ENCODE results near the gene LRRC72.

LRRC72 gene

DNA sequence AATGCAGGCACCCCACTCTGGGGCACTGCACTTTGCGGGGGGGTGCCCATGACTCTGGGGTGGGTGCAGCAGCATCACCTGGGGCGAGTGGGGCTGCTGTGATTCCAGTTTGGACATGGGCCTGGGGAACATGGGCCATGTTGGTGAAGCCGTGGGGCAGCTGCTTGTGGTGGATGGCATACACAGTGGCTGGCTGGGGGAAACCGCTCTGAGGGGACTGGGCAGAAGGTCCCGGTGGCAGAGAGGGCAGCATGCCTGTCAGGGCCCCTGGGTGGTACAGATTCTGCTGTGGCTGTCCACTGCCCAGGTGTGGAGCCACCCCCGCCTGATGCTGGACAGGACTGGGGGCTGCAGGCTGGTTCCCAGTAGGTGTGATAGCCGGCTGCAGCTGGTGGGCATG is 57.2 kb downstream of the LRRC72 start:
- no peaks in the 10 kb centered on the region for H3K36me3 ChIP-seq (ENCODE audit: low read depth)
- no peak for ATAC-seq (ENCODE audit: low read depth)
- no peaks in the 10 kb centered on the region for H3K4me1 ChIP-seq (ENCODE audit: insufficient read depth, poor library complexity, severe bottlenecking)
- no peak overlapping the region for H3K27ac ChIP-seq (ENCODE audit: poor library complexity, severe bottlenecking)
- H3K4me3 ChIP-seq (ENCODE audit: severe bottlenecking): no peak overlapping the region
- DNase-seq (ENCODE audit: low spot score): no peak
- no peaks in the 10 kb centered on the region for H3K9me3 ChIP-seq (ENCODE audit: severe bottlenecking)
- TF ChIP-seq, protein P1, sequence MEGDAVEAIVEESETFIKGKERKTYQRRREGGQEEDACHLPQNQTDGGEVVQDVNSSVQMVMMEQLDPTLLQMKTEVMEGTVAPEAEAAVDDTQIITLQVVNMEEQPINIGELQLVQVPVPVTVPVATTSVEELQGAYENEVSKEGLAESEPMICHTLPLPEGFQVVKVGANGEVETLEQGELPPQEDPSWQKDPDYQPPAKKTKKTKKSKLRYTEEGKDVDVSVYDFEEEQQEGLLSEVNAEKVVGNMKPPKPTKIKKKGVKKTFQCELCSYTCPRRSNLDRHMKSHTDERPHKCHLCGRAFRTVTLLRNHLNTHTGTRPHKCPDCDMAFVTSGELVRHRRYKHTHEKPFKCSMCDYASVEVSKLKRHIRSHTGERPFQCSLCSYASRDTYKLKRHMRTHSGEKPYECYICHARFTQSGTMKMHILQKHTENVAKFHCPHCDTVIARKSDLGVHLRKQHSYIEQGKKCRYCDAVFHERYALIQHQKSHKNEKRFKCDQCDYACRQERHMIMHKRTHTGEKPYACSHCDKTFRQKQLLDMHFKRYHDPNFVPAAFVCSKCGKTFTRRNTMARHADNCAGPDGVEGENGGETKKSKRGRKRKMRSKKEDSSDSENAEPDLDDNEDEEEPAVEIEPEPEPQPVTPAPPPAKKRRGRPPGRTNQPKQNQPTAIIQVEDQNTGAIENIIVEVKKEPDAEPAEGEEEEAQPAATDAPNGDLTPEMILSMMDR (IDR thresholded peaks at IDR 0.05; ENCODE audit: poor library complexity, severe bottlenecking): no peak
- H3K27me3 ChIP-seq (ENCODE audit: insufficient read depth, poor library complexity, severe bottlenecking): no peaks in the 10 kb centered on the region

DNA sequence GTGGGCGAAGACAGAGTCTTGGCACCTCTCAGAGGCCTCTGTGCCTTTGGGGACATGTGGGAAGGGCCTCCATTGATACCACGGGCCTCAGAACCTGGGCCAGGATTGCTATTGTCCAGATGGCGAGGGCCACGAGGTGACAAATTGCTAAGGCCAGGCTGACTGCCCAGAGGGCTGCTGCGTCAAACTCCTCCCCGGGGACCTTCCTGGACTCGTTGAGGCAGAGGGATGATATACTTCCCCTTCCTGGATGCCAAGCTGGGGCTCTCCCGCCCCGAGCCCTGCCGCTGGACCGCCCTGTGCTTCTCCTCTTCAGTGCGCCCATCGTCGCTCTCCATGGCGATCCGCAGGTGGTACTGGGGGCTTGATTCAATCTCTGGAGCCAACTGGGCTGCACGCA is 58.9 kb downstream of the LRRC72 start:
- no peaks in the 10 kb centered on the region for H3K9me3 ChIP-seq (ENCODE audit: severe bottlenecking)
- no peak overlapping the region for H3K27ac ChIP-seq (ENCODE audit: poor library complexity, severe bottlenecking)
- no peaks in the 10 kb centered on the region for H3K36me3 ChIP-seq (ENCODE audit: low read depth)
- TF ChIP-seq, protein P1 (IDR thresholded peaks at IDR 0.05; ENCODE audit: poor library complexity, severe bottlenecking): no peak
- H3K27me3 ChIP-seq (ENCODE audit: insufficient read depth, poor library complexity, severe bottlenecking): no peaks in the 10 kb centered on the region
- no peak overlapping the region for H3K4me3 ChIP-seq (ENCODE audit: severe bottlenecking)
- DNase-seq (ENCODE audit: low spot score) (no peak), ATAC-seq (ENCODE audit: low read depth) (no peak)
- H3K4me1 ChIP-seq (ENCODE audit: insufficient read depth, poor library complexity, severe bottlenecking): no peaks in the 10 kb centered on the region

DNA sequence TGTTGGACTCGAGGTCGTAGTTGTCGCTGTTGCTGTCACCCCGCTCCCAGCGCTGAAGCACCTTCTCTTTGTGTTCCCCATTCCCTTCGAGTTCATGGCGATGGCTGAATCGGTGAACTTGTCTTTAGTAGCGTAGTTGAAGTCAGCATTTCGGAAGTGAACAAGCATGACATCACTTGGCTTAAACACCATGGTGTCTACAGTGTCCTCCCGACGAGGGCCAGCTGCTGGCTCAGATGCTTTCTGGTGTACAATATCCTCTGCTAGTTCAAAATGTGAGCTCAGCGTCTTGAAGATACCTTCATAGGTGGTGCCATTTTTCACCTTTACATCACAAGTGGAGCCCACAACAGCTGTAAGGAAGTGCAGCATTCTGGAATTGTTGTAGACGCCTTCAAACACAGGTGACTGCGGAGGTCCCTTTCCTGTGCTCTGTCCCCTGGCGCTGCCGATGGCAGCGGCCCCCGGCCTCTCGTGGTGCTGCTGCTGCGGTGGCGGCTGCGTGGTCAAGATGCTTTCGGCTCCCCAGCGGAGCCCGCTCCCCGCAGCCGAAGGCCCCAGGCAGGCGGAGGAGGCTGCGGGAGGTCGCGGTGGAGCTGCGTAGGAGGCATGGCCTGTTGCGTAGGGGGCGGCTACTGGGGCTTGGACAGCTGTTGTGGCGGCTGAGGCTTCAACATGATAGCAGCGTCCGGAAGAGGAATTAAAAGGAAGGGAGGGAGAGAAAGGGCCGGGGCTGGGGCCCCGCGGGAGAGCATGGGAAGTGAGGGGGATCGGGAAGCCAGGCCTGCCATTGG is 59.7 kb downstream of the LRRC72 start:
- Histone ChIP-seq H3K27ac (ENCODE audit: poor library complexity, severe bottlenecking) (no peak overlapping the region), H3K9me3 (ENCODE audit: severe bottlenecking) (no peaks in the 10 kb centered on the region), H3K27me3 (ENCODE audit: insufficient read depth, poor library complexity, severe bottlenecking) (no peaks in the 10 kb centered on the region), H3K36me3 (ENCODE audit: low read depth) (no peaks in the 10 kb centered on the region), H3K4me1 (ENCODE audit: insufficient read depth, poor library complexity, severe bottlenecking) (no peaks in the 10 kb centered on the region), H3K4me3 (ENCODE audit: severe bottlenecking) (no peak overlapping the region)
- DNase-seq (ENCODE audit: low spot score): no peak
- ATAC-seq (ENCODE audit: low read depth): no peak
- TF ChIP-seq, protein P1 (IDR thresholded peaks at IDR 0.05; ENCODE audit: poor library complexity, severe bottlenecking): no peak

DNA sequence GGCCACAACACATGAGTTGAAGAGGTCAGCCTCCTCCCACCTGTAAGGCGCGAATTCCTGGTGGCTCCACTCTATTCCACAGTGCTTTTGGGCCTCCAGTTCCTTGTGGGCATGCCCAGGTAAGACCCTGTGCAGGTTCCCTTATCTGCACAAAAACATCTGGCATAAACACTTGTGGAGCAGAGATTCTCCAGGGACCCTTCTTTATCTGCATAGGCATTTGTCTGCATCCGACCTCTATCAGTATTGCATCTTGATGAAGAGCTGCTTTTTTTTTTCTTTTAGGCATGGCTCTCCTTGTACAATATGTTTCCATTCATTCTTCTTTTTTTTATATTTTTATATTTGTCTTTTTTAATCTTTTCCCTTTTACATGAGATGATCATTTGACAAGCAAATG is 60.5 kb downstream of the LRRC72 start:
- ATAC-seq (ENCODE audit: low read depth): no peak
- Histone ChIP-seq H3K27me3 (ENCODE audit: insufficient read depth, poor library complexity, severe bottlenecking) (no peaks in the 10 kb centered on the region), H3K4me1 (ENCODE audit: insufficient read depth, poor library complexity, severe bottlenecking) (no peaks in the 10 kb centered on the region), H3K27ac (ENCODE audit: poor library complexity, severe bottlenecking) (no peak overlapping the region), H3K9me3 (ENCODE audit: severe bottlenecking) (no peaks in the 10 kb centered on the region), H3K4me3 (ENCODE audit: severe bottlenecking) (no peak overlapping the region), H3K36me3 (ENCODE audit: low read depth) (no peaks in the 10 kb centered on the region)
- TF ChIP-seq, protein P1 (IDR thresholded peaks at IDR 0.05; ENCODE audit: poor library complexity, severe bottlenecking): no peak
- DNase-seq (ENCODE audit: low spot score): no peak

DNA sequence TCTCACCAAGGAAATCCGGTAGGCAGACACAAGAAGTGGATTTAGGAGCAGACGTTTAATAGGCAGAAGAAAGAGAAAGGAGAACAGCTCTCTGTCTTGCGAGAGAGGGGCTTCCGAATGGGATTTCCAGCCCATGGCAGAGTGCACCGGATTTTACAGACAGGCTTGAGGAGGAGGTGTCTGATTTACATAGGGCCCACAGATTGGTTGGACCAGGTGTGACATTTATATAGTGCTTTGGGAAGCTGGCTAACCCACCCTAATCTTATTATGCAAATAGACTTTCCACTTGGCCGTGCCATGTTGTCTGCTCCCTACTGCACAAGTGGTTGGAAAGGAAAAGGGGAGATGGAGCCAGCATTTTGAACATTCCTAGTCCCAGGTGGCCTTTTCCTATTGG is 61.2 kb downstream of the LRRC72 start:
- Histone ChIP-seq H3K4me3 (ENCODE audit: severe bottlenecking) (no peak overlapping the region), H3K9me3 (ENCODE audit: severe bottlenecking) (no peaks in the 10 kb centered on the region), H3K27ac (ENCODE audit: poor library complexity, severe bottlenecking) (no peak overlapping the region), H3K27me3 (ENCODE audit: insufficient read depth, poor library complexity, severe bottlenecking) (no peaks in the 10 kb centered on the region), H3K4me1 (ENCODE audit: insufficient read depth, poor library complexity, severe bottlenecking) (no peaks in the 10 kb centered on the region), H3K36me3 (ENCODE audit: low read depth) (no peaks in the 10 kb centered on the region)
- DNase-seq (ENCODE audit: low spot score) (no peak), ATAC-seq (ENCODE audit: low read depth) (no peak)
- TF ChIP-seq, protein P1 (IDR thresholded peaks at IDR 0.05; ENCODE audit: poor library complexity, severe bottlenecking): no peak
